NCI-H1105 (cell line): ENCODE data around the gene ANO6.
"Not testable (repeated sequence)": the region's sequence is repeated elsewhere in the genome, so short reads cannot be mapped to it uniquely, and the experiment has no call there.

ENCODE experiments used
- DNase-seq: peaks from one replicate; lab custom pipeline; 2025; lab: John Stamatoyannopoulos, UW

ANO6 gene

DNA sequence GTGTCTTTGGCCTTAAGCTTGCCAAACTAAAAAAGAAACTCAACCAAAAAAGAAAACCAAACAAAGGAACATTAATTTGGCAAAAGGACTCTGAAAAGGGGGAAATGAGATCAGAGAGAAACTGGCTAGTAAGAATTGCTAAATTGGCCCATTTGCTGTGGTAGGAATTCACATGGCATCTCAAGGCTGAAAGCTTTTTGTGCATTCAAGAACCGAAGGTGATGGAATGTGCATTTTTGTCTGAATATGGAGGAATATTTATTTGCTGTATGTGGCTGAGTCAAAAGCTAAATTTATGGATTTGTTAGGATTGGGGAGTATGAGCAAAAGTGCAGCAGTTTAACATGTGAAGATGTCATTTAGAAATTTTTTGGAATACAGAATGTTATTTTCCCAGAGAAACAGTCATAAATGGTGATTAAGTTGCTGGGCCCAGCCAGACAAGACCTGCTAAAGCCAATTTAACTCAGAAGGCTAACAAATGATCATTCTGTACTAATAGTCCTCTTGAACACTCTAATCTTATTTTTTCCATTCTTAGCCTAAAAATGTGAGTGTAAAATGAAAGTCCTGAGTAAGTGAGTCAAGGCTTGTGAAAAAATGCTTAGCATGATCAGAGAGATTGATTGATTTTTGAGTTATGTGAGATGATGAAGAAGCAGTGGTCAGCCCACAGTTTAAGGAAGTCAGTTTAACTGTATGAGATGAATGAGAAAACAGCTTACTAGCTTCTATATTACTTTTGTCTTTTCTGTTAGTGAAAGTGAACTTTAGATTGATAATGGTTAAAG, 94.1 kb downstream of the ANO6 start:
- no peak for DNase-seq

DNA sequence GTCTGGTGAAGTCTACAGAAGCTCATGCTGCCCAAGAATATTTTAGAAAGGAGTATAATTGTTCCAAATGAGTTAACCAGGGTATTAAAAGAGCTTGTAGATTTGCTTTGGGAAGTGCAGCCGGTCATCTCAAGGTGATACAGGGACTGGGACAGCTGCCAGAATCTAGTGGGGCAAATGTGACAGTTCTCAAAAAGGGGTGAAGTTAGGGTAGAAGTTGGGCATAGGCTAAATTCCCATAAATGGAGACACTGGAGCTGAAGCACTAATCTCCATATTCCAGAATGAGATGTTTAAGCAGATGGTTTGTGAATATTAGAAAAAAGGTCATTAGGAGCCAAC, 94.7 kb downstream of the ANO6 start:
- DNase-seq = no peak

GRCh38 chr12:45312012-45312411, 96.1 kb downstream of the ANO6 start:
- DNase-seq = no peak

DNA sequence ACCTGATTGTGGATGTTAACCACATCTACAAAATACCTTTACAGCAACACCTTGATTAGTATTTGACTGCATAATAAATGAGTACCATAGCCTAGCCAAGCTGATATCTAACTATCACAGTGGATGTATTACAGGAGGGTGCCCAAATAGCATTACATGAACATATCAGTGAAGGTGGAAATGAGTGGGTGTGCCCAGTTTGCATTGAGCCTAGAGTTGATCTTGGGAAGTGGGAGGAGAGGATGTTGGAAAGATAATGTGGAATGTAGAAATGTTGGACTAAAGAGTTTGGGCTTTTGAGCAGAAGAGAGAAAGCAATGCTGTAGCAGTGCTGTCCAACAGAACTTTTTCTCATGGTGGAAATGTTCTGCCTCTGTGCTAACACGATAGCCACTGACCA, 98.9 kb downstream of the ANO6 start:
- DNase-seq = no peak

GRCh38 chr12:45315462-45315861, 99.6 kb downstream of the ANO6 start:
- DNase-seq = no peak

GRCh38 chr12:45317261-45317660, 101.4 kb downstream of the ANO6 start:
- DNase-seq = not testable (repeated sequence)

- no peak for DNase-seq
Measured at GRCh38 chr12:45322810-45323209, 106.9 kb downstream of the ANO6 start.

DNA sequence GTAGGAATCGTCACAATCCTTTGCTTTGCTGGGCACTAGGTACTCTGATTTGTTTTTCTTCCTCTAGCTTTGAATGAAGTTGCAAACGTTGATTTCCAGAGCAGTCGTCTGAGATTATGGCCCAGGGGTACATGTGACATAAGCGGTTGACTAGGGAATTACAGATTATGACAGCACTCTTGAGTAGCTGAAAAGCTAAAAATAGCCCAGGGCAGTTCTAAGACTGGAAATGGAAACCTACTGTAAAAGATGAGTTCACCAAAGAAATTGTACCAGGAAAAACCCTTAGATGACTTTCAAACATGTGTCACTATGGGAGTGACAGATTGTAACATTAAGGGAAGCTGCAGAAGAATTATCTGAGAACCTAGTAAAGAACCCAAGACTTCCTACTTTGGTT, 108.5 kb downstream of the ANO6 start:
- DNase-seq = no peak

DNA sequence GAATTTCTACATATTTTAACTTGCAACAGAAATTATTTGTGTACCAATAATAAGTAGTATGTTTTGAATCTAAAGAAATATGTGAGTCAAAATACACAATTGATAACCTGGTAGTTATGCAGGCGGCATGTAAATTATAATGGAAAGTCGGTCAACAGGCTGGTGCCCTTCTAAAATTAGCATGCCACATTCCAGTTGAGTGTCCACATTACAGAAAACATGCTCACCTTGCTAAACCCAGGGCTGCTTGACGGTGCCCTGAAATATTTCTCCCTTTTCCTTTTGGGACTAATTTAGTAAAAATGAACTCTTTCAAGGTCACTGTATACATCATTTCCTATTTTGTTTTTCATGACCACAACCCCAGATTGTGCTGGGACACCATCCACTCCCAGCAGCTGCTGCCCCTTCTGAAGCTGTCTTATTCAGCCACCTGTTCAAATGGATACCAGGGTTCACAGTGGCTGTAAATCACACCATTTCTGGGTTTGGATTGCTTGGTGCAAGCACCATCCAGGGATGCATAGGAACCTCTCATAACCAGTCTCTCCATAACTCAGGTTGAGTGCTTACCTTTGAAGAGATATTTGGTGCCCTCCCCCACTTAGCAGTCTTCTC, 110.6 kb downstream of the ANO6 start:
- DNase-seq = no peak

GRCh38 chr12:45327823-45328383, 112.0 kb downstream of the ANO6 start:
- DNase-seq = no peak

DNA sequence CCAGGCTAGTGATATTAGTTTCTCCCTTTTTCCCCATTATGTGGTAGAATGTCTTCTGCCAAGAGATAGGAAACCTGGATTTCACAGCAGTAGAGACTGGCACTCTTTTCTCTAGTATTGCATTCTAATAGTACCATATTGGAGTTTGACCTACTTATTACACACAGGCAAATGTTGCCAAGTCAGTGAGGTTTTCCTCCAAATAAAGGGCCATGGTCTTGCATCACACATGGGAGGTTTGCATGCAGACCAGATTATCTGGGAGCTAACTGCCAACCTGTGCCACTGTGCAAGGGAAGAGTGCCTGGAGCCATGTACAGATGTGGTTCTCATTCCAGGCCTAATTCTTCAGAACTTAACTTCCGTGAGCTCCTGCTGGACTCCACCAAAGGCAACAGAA, 113.3 kb downstream of the ANO6 start:
- DNase-seq = no peak

DNA sequence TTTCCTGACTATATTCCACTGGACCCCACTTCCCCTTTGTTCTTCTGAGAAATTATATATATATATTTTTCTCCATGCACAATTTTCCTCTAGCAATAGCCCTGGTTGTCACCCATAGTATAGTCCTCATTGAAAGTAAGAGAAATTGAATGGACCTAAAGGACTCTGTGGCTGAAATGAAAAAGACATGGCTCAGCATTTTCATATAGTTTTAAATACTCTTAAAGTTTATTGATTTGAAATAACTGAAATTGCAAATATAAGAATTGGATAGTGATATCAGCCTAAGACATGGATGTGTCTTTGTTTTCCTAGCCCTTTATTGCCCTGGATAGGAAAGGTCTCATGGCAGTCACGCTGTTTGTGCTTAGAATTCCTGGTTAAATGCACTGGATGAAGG, 113.8 kb downstream of the ANO6 start:
- no peak for DNase-seq

GRCh38 chr12:45331552-45331951, 115.7 kb downstream of the ANO6 start:
- no peak for DNase-seq

- no peak for DNase-seq
Measured at GRCh38 chr12:45334396-45334795, 118.5 kb downstream of the ANO6 start.

- no peak for DNase-seq
Measured at GRCh38 chr12:45336331-45336730, 120.4 kb downstream of the ANO6 start.

GRCh38 chr12:45336762-45337596, 121.1 kb downstream of the ANO6 start:
- DNase-seq = no peak

DNA sequence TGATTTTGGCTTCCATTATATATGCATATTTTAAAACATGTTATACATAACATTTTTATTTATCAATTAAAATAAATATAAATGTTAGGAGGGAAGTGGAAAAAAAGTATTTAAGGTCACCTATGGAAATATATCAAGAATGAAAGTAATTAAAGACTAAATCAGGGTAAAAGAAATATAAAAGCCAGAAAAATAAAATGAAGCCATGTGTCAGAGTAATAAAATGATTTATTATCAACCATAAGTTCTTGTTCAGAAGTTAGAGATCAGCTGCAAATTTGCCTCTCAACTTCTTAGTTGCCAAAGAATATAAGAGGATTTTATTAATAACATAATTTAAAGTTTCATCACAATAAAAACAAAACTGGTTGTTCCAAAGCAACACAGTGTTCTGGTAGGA, 121.9 kb downstream of the ANO6 start:
- DNase-seq = no peak

- no peak for DNase-seq
Measured at GRCh38 chr12:45338272-45338671, 122.4 kb downstream of the ANO6 start.

- DNase-seq = no peak
Measured at GRCh38 chr12:45339035-45339434, 123.1 kb downstream of the ANO6 start.

DNA sequence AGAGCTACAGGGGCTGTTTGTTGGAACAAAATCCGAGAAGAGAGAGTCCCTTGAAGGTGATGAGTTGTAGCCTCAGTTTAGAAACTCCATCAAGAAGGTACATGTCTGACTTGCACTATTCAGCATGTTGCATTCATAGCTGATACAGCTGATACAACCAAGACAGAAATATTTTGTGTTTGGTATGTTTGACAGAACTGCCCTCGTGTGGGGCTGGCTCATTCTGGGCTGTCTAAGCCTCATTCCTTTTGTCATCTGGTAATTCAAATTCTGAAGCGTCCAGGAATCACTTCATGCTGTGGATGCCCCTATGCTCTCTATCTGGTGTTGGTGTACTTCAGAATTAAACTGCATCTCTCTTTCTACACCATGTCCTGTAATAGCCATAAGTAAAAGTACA, 126.3 kb downstream of the ANO6 start:
- no peak for DNase-seq

- no peak for DNase-seq
Measured at GRCh38 chr12:45342848-45343247, 127.0 kb downstream of the ANO6 start.

DNA sequence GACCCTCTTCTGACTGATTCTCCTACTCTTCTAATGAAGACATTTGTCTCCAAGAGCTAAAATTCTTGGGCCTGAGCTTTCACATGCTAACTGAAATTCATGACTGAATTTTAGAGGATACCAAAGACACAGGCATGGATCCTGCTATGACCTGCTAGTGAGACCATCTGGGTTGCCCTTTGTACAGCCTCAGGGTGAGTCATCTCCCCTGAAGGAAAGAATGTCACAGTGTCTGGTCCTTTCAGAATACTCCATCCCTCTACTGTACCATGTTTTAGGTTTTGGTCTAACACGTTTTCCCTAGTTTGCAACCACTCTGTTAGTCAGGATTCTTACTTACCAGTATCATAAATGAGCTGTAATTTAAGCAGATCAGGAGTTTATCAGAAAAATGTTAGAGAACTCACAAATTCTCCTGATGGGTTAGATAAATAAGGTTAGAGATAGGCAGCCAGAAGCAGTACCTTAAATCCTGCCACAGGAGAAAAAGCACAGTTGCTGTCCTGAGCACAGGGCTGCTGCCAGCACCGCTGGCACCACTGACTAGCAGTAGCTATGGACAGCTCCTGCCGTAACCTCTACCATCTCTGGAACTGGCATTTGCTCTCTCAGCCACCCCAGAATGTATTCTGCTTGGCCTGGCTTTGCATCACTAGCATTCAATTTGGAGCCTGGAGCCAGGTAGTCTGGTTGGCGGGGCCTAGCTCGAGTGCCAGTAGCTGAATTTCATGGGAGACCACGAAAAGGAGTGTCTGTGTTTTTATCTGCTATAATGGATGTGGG, 127.6 kb downstream of the ANO6 start:
- no peak for DNase-seq
